ENCODE data around the gene CDH13. TPM values are rescaled to one million over a fixed set of nuclear protein-coding genes. Genes with fewer than 3 reads are reported as not detected.

Gene CDH13
- total RNA-seq, 4 donors from 2014 or later = 2.0 to 6.6 (median 4.1) TPM; not detected in 1

GRCh38 chr16:83270640-83271039 is 643.9 kb downstream of the CDH13 start:
- no peak for DNase-seq
- H3K9me3 ChIP-seq = no peaks in the 10 kb centered on the region
- TF ChIP-seq POLR2A (IDR thresholded peaks at IDR 0.05) = no peak
- no peak for TF ChIP-seq CTCF (IDR thresholded peaks at IDR 0.05)
- H3K36me3 ChIP-seq = no peaks in the 10 kb centered on the region
- H3K27me3 ChIP-seq = no peaks in the 10 kb centered on the region
- H3K4me1 ChIP-seq = no peaks in the 10 kb centered on the region
- no peak overlapping the region for H3K27ac ChIP-seq
- H3K4me3 ChIP-seq = no peak overlapping the region

GRCh38 chr16:83271123-83271522 is 644.4 kb downstream of the CDH13 start:
- no peaks in the 10 kb centered on the region for H3K36me3 ChIP-seq
- TF ChIP-seq CTCF (IDR thresholded peaks at IDR 0.05) = no peak
- no peak for TF ChIP-seq POLR2A (IDR thresholded peaks at IDR 0.05)
- no peak overlapping the region for H3K4me3 ChIP-seq
- no peak overlapping the region for H3K27ac ChIP-seq
- H3K9me3 ChIP-seq = no peaks in the 10 kb centered on the region
- no peak for DNase-seq
- no peaks in the 10 kb centered on the region for H3K4me1 ChIP-seq
- no peaks in the 10 kb centered on the region for H3K27me3 ChIP-seq

GRCh38 chr16:83271970-83272575 is 645.3 kb downstream of the CDH13 start:
- H3K27me3 ChIP-seq = no peaks in the 10 kb centered on the region
- H3K4me3 ChIP-seq = no peak overlapping the region
- H3K36me3 ChIP-seq = no peaks in the 10 kb centered on the region
- no peaks in the 10 kb centered on the region for H3K4me1 ChIP-seq
- TF ChIP-seq CTCF (IDR thresholded peaks at IDR 0.05) (no peak), POLR2A (IDR thresholded peaks at IDR 0.05) (no peak)
- no peaks in the 10 kb centered on the region for H3K9me3 ChIP-seq
- no peak overlapping the region for H3K27ac ChIP-seq
- no peak for DNase-seq

- Histone ChIP-seq H3K36me3 (no peaks in the 10 kb centered on the region), H3K27ac (no peak overlapping the region), H3K4me3 (no peak overlapping the region), H3K9me3 (no peaks in the 10 kb centered on the region), H3K4me1 (no peaks in the 10 kb centered on the region), H3K27me3 (no peaks in the 10 kb centered on the region)
- no peak for DNase-seq
- no peak for TF ChIP-seq CTCF (IDR thresholded peaks at IDR 0.05)
- TF ChIP-seq POLR2A (IDR thresholded peaks at IDR 0.05) = no peak
These were observed 646.1 kb downstream of the CDH13 start for GRCh38 chr16:83272843-83273242.

GRCh38 chr16:83273504-83274173 is 646.9 kb downstream of the CDH13 start:
- Histone ChIP-seq H3K36me3 (no peaks in the 10 kb centered on the region), H3K27ac (no peak overlapping the region), H3K4me1 (no peaks in the 10 kb centered on the region), H3K9me3 (no peaks in the 10 kb centered on the region), H3K4me3 (no peak overlapping the region), H3K27me3 (no peaks in the 10 kb centered on the region)
- TF ChIP-seq POLR2A (IDR thresholded peaks at IDR 0.05) = no peak
- TF ChIP-seq CTCF (IDR thresholded peaks at IDR 0.05) = no peak
- DNase-seq = no peak

All from Peyer's patch (tissue), 4 donors.